Measurements from ENCODE around the gene RO60.

Gene RO60

GRCh38 chr1:193062698-193063463 lies 3.5 kb downstream of the RO60 start:
- no peak for DNase-seq

- DNase-seq = no peak
Observed at GRCh38 chr1:193065954-193066353, 6.5 kb downstream of the RO60 start.

- DNase-seq = no peak
Observed at GRCh38 chr1:193066606-193067005, 7.2 kb downstream of the RO60 start.

- DNase-seq = no peak
Observed at GRCh38 chr1:193068013-193068412, 8.6 kb downstream of the RO60 start.

- DNase-seq = peak; percentile 11
Observed at GRCh38 chr1:193069748-193070385, 10.5 kb downstream of the RO60 start.

- DNase-seq = no peak
Observed at GRCh38 chr1:193070386-193070753, 11.0 kb downstream of the RO60 start.

- DNase-seq = no peak
Observed at GRCh38 chr1:193070942-193071341, 11.5 kb downstream of the RO60 start.

- DNase-seq = no peak
Observed at GRCh38 chr1:193077991-193078390, 18.6 kb downstream of the RO60 start.

GRCh38 chr1:193079187-193079586 lies 19.8 kb downstream of the RO60 start:
- no peak for DNase-seq

GRCh38 chr1:193083365-193084088 lies 24.1 kb downstream of the RO60 start:
- no peak for DNase-seq

- DNase-seq = no peak
Observed at GRCh38 chr1:193085263-193085662, 25.9 kb downstream of the RO60 start.

GRCh38 chr1:193086342-193086741 lies 26.9 kb downstream of the RO60 start:
- DNase-seq = no peak

- DNase-seq = no peak
Observed at GRCh38 chr1:193087893-193088292, 28.5 kb downstream of the RO60 start.

GRCh38 chr1:193090865-193091264 lies 31.5 kb downstream of the RO60 start:
- no peak for DNase-seq

GRCh38 chr1:193094112-193094511 lies 34.7 kb downstream of the RO60 start:
- no peak for DNase-seq

- DNase-seq = no peak
Observed at GRCh38 chr1:193102662-193103061, 43.2 kb downstream of the RO60 start.

- peak; percentile 13 for DNase-seq
Observed at GRCh38 chr1:193103759-193104501, 44.5 kb downstream of the RO60 start.

GRCh38 chr1:193104502-193104906 lies 45.1 kb downstream of the RO60 start:
- no peak for DNase-seq

- DNase-seq = peak; percentile 91
Observed at GRCh38 chr1:193104907-193105820, 45.8 kb downstream of the RO60 start, which contains the start of gene GLRX2. Gene GLRX2, minus strand, starts transcription at chr1:193105414. Its CDS starts 32 bp downstream, at chr1:193105382.

GRCh38 chr1:193105821-193106177 lies 46.4 kb downstream of the RO60 start:
- DNase-seq = no peak

GRCh38 chr1:193108471-193108870 lies 49.1 kb downstream of the RO60 start:
- DNase-seq = no peak
